B cell (primary cell): Measurements from ENCODE around the gene CNPPD1. TPM values are rescaled to one million over a fixed set of nuclear protein-coding genes. Genes with fewer than 3 reads are reported as not detected.

ENCODE experiments used
- ATAC-seq: fragments of 200-7000 bp; cut with Tn5 transposase; one replicate; pipeline ENCODE4 v1.10.0; 2021; ENCODE audit warnings: low read depth, mild to moderate bottlenecking, moderate number of reproducible peaks, moderate library complexity
- CTCF ChIA-PET: fragments of 350-600 bp; sonication (Branson Sonifier 250); formaldehyde crosslinking; loops from one replicate; lab custom pipeline; 2021; ENCODE audit warnings: antibody characterized with exemption, inconsistent platforms; lab: Charles Lee
- POLR2A ChIA-PET: fragments of 350-600 bp; sonication (Branson Sonifier 250); formaldehyde crosslinking; loops from one replicate; lab custom pipeline; 2021; ENCODE audit warnings: antibody characterized with exemption; lab: Charles Lee
- DNase-seq: peaks from one replicate; pipeline ENCODE4 v3.0.0; 2013
- H2AFZ ChIP-seq: 2 replicates; pipeline ENCODE4 v1.6.1; 2012; ENCODE audit warnings: mild to moderate bottlenecking, low read depth, low read length; ENCODE audit not compliant: insufficient read depth, poor library complexity, severe bottlenecking
- H3K27ac ChIP-seq, 2 donors: 1 replicate in 1 of 2; 2 replicates in 1 of 2; pipeline ENCODE4 v1.5.1; 2012 to 2013; ENCODE audit warnings: low read length in 2 of 2, mild to moderate bottlenecking in 2 of 2, moderate library complexity in 1 of 2
- H3K27me3 ChIP-seq, 4 experiments: fragments of 200-600 bp in 1 of 4; sonication (generic) in 1 of 4; replicated peaks in 1 of 4; 1 replicate in 2 of 4; 2 replicates in 2 of 4; pipeline versions ENCODE4 v1.6.1 to v1.7.0; 2013 to 2016; ENCODE audit warnings: low read length in 3 of 4, mild to moderate bottlenecking in 2 of 4, mixed read lengths in 1 of 4, moderate library complexity in 1 of 4; ENCODE audit not compliant: insufficient read depth in 4 of 4, control insufficient read depth in 3 of 4; ENCODE audit errors: control extremely low read depth in 1 of 4
- H3K36me3 ChIP-seq, 2 experiments: replicated peaks in 1 of 2; 1 replicate in 1 of 2; 2 replicates in 1 of 2; pipeline versions ENCODE4 v1.6.1 to v1.7.1; 2013; ENCODE audit warnings: low read length in 1 of 2; ENCODE audit not compliant: insufficient read depth in 2 of 2, control insufficient read depth in 1 of 2; ENCODE audit errors: control extremely low read depth in 1 of 2, extremely low read depth in 1 of 2
- H3K4me1 ChIP-seq, 2 donors: fragments of 200-600 bp in 1 of 2; sonication (generic) in 1 of 2; 1 replicate in 1 of 2; 2 replicates in 1 of 2; pipeline versions ENCODE4 v1.5.1 to v1.6.1; 2013 to 2017; ENCODE audit warnings: low read length in 2 of 2; ENCODE audit not compliant: control insufficient read depth in 2 of 2, insufficient read depth in 2 of 2
- H3K4me2 ChIP-seq: replicated peaks from 2 replicates; pipeline ENCODE3; 2012; ENCODE audit warnings: mild to moderate bottlenecking, low read depth, low read length; ENCODE audit not compliant: poor library complexity, severe bottlenecking
- H3K4me3 ChIP-seq, 5 experiments: fragments of 200-600 bp in 1 of 5; sonication (generic) in 1 of 5; 1 replicate in 3 of 5; 2 replicates in 2 of 5; pipeline versions ENCODE4 v1.5.1 to v1.7.0; 2011 to 2016; ENCODE audit warnings: low read length in 4 of 5, mild to moderate bottlenecking in 4 of 5, low read depth in 2 of 5, control low read depth in 1 of 5, moderate library complexity in 1 of 5; ENCODE audit not compliant: insufficient read depth in 1 of 5; ENCODE audit errors: control extremely low read depth in 1 of 5, extremely low read depth in 1 of 5
- H3K79me2 ChIP-seq: fragments of 200-600 bp; sonication (generic); one replicate; pipeline ENCODE4 v1.6.0; 2016; ENCODE audit warnings: low read length; ENCODE audit not compliant: control insufficient read depth, insufficient read depth
- H3K9ac ChIP-seq: fragments of 200-600 bp; sonication (generic); 2 replicates; pipeline ENCODE4 v1.6.1; 2017; ENCODE audit warnings: mild to moderate bottlenecking, low read length, moderate library complexity
- H3K9me3 ChIP-seq, 3 donors: one replicate each; pipeline versions ENCODE4 v1.6.1 to v1.7.1; 2013; ENCODE audit warnings: low read length in 2 of 3; ENCODE audit not compliant: control insufficient read depth in 2 of 3, insufficient read depth in 1 of 3; ENCODE audit errors: control extremely low read depth in 1 of 3
- H4K20me1 ChIP-seq: 2 replicates; pipeline ENCODE4 v1.6.0; 2012; ENCODE audit warnings: mild to moderate bottlenecking, low read length; ENCODE audit not compliant: insufficient read depth, control insufficient read depth, poor library complexity, severe bottlenecking
- H3K27ac Mint-ChIP-seq: one replicate; pipeline ENCODE4 v1.8.0; 2021; ENCODE audit warnings: mixed read lengths
- H3K27me3 Mint-ChIP-seq: one replicate; pipeline ENCODE4 v1.8.0; 2021; ENCODE audit warnings: mixed read lengths
- H3K4me1 Mint-ChIP-seq: one replicate; pipeline ENCODE4 v1.8.0; 2021; ENCODE audit warnings: mixed read lengths
- H3K4me3 Mint-ChIP-seq: one replicate; pipeline ENCODE4 v1.8.0; 2021; ENCODE audit warnings: mixed read lengths
- H3K9me3 Mint-ChIP-seq: one replicate; pipeline ENCODE4 v1.8.0; 2022; ENCODE audit warnings: mixed read lengths; ENCODE audit not compliant: insufficient read depth
- EZH2 ChIP-seq: IDR thresholded peaks from 2 replicates; pipeline ENCODE4 v1.6.1; 2012; ENCODE audit warnings: borderline replicate concordance, low read depth, mild to moderate bottlenecking, moderate library complexity, low read length; ENCODE audit not compliant: insufficient read depth, poor library complexity, severe bottlenecking
- WGBS: methylation state at CpG from one replicate; pipeline ENCODE4 v1.1.5; 2013; ENCODE audit warnings: missing lambda C conversion rate; ENCODE audit not compliant: insufficient coverage; 5-methylcytosine and 5-hydroxymethylcytosine counted together
- intact Hi-C: fragments of 100-400 bp; cut with micrococcal nuclease; formaldehyde crosslinking; loops from one replicate; pipeline ENCODE4 v1.10.0; 2022
- polyA plus RNA-seq: library from polyadenylated mRNA; depleted of rRNA; stranded (reverse); fragments of >200 nt; gene quantifications from 2 replicates; pipeline ENCODE4 v1.2.3, GENCODE V29; 2012
- total RNA-seq, 2 donors: library from RNA; stranded (reverse); fragments of 120-200 nt in 1 of 2; gene quantifications; 1 replicate in 1 of 2; 2 replicates in 1 of 2; pipeline versions ENCODE4 v1.2.3 to v1.2.4, GENCODE V29; 2013 to 2022
- TF ChIP-seq, protein P1 (sequence below): fragments of 200-600 bp; IDR thresholded peaks from one replicate; pipeline ENCODE4 v1.8.0; 2022; ENCODE audit warnings: antibody characterized with exemption, mild to moderate bottlenecking

The CNPPD1 gene
- total and polyA plus RNA-seq, 2 donors (not counting 1 experiment from before 2014, with no cell fraction given) = 150 to 159 TPM

DNA sequence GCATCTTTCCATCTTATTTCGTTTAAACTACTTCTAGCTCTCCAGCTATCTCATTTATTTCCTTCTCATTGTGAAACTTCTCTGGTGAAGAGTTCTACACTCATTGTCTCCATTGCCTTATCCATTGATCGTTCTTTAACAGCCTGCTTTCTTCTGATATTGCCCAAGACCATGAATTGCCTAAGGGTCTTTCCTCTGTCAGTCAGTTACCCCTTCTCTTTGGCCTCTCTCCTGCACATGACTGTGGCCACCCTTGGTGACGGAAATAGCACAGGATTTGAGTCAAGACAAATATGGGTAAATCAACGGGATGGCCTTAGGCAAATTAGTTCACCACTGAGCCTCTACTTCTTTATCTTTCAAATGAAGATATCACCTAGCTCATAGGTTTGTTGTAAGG is 42.7 kb downstream of the CNPPD1 start:
- peaks cover under 1% of the 10 kb centered on the region for H3K79me2 ChIP-seq
- no peaks in the 10 kb centered on the region for H3K4me1 ChIP-seq
- ATAC-seq (no peak), DNase-seq (no peak)
- no peak overlapping the region for H3K27ac ChIP-seq
- POLR2A ChIA-PET = no interaction called here
- CTCF ChIA-PET = interaction anchor here (1.0 to 1.1 kb wide), 2 partner anchors 15 to 23 kb away, joined by 3 to 4 read pairs; no protein-coding TSS in a partner anchor
- Mint-ChIP-seq H3K4me1 (no peaks in the 10 kb centered on the region), H3K4me3 (no peak overlapping the region), H3K9me3 (no peaks in the 10 kb centered on the region), H3K27ac (no peak overlapping the region), H3K27me3 (no peaks in the 10 kb centered on the region)
- no peaks in the 10 kb centered on the region for H3K9me3 ChIP-seq
- H3K4me3 ChIP-seq = no peak overlapping the region
- H2AFZ ChIP-seq = no peak overlapping the region
- H4K20me1 ChIP-seq = peaks cover 6% of the 10 kb centered on the region
- peaks cover 1 to 12% of the 10 kb centered on the region in 2 experiments for H3K36me3 ChIP-seq
- H3K27me3 ChIP-seq = no peaks in the 10 kb centered on the region
- 87% methylated on average over 2 of the region's 4 CpGs for WGBS
- no peak overlapping the region for H3K4me2 ChIP-seq
- intact Hi-C loops = no loop called here
- no peak overlapping the region for H3K9ac ChIP-seq
- no peak for TF ChIP-seq EZH2
- TF ChIP-seq, protein P1, sequence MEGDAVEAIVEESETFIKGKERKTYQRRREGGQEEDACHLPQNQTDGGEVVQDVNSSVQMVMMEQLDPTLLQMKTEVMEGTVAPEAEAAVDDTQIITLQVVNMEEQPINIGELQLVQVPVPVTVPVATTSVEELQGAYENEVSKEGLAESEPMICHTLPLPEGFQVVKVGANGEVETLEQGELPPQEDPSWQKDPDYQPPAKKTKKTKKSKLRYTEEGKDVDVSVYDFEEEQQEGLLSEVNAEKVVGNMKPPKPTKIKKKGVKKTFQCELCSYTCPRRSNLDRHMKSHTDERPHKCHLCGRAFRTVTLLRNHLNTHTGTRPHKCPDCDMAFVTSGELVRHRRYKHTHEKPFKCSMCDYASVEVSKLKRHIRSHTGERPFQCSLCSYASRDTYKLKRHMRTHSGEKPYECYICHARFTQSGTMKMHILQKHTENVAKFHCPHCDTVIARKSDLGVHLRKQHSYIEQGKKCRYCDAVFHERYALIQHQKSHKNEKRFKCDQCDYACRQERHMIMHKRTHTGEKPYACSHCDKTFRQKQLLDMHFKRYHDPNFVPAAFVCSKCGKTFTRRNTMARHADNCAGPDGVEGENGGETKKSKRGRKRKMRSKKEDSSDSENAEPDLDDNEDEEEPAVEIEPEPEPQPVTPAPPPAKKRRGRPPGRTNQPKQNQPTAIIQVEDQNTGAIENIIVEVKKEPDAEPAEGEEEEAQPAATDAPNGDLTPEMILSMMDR = no peak

DNA sequence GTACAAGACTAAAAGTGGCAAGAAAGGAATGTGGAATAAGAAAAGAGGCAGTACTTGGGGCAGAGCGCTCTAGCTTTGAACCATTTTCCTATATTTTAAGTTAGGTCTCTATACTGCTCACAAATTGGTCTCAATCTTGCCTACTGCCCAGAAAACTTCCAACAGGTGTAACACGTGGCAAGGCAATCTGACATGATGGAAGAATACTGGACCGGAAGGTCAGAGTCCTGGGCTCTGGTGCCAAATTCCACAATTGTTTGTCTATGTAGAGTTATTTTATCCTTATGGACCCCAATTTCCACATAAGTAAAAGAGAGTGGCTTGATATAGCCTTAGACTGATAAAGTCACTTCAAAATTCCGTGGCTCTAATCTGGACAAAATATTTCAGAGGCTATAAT is 45.0 kb downstream of the CNPPD1 start:
- no peak overlapping the region for H3K4me3 Mint-ChIP-seq
- 86% methylated on average over 1 of the region's 4 CpGs for WGBS
- CTCF ChIA-PET = interaction anchor here (1.1 to 1.3 kb wide), 3 partner anchors 12 to 137 kb away, joined by 3 read pairs; no protein-coding TSS in a partner anchor

More for the DNA sequence above, 45.0 kb downstream of the CNPPD1 start:
- Histone ChIP-seq H3K36me3 (peaks cover 1 to 12% of the 10 kb centered on the region in 2 experiments), H3K4me3 (no peak overlapping the region), H2AFZ (no peak overlapping the region), H3K4me1 (no peaks in the 10 kb centered on the region), H3K9me3 (no peaks in the 10 kb centered on the region), H3K27me3 (no peaks in the 10 kb centered on the region), H3K9ac (no peak overlapping the region), H3K79me2 (peaks cover 10% of the 10 kb centered on the region), H4K20me1 (peaks cover 16% of the 10 kb centered on the region), H3K27ac (no peak overlapping the region), H3K4me2 (no peak overlapping the region)
- TF ChIP-seq, protein P1 = no peak
- no peak for TF ChIP-seq EZH2
- Mint-ChIP-seq H3K9me3 (no peaks in the 10 kb centered on the region), H3K27ac (no peak overlapping the region), H3K4me1 (no peaks in the 10 kb centered on the region), H3K27me3 (no peaks in the 10 kb centered on the region)
- DNase-seq = no peak
- intact Hi-C loops = no loop called here
- POLR2A ChIA-PET = no interaction called here
- ATAC-seq = no peak
